Psoas muscle (tissue), 8 donors: ENCODE data around the gene OR6N1. TPM values are rescaled to one million over a fixed set of nuclear protein-coding genes. Genes with fewer than 3 reads are reported as not detected.

ENCODE experiments used
- ATAC-seq, 4 donors: fragments of 200-7000 bp; cut with Tn5 transposase; one replicate each; pipeline ENCODE4 v1.9.1; 2020; ENCODE audit warnings: moderate library complexity in 3 of 4, mild to moderate bottlenecking in 2 of 4
- DNase-seq, 2 donors: peaks; one replicate each; pipeline ENCODE4 v3.0.0-alpha.2; 2020
- H3K27ac ChIP-seq: fragments of 200-600 bp; one replicate; pipeline ENCODE4 v1.8.0; 2022
- H3K27me3 ChIP-seq, 3 donors: fragments of 200-600 bp in 1 of 3; one replicate each; pipeline versions ENCODE4 v1.6.1 to v1.8.0; 2013 to 2022; ENCODE audit warnings: low read length in 2 of 3, mild to moderate bottlenecking in 2 of 3, moderate library complexity in 1 of 3; ENCODE audit not compliant: insufficient read depth in 3 of 3
- H3K36me3 ChIP-seq, 2 donors: fragments of 200-600 bp in 1 of 2; one replicate each; pipeline versions ENCODE4 v1.6.1 to v1.8.0; 2013 to 2022; ENCODE audit warnings: low read depth in 1 of 2, mild to moderate bottlenecking in 1 of 2, moderate library complexity in 1 of 2; ENCODE audit not compliant: insufficient read depth in 1 of 2
- H3K4me1 ChIP-seq: fragments of 200-600 bp; one replicate; pipeline ENCODE4 v1.8.0; 2022
- H3K4me3 ChIP-seq: fragments of 200-600 bp; one replicate; pipeline ENCODE4 v1.8.0; 2022; ENCODE audit warnings: mild to moderate bottlenecking
- H3K9me3 ChIP-seq: fragments of 200-600 bp; one replicate; pipeline ENCODE4 v1.8.0; 2022
- CTCF ChIP-seq: fragments of 200-600 bp; IDR thresholded peaks from one replicate; pipeline ENCODE4 v1.8.0; 2022; ENCODE audit warnings: antibody characterized with exemption
- WGBS, 3 donors: extraction: QIAGEN DNeasy Blood & Tissue Kit; methylation state at CpG; one replicate each; pipeline versions ENCODE4 v1.1.6 to v1.1.7; 2013; 5-methylcytosine and 5-hydroxymethylcytosine counted together
- intact Hi-C, 2 donors: fragments of 100-400 bp; cut with DNase I; formaldehyde crosslinking; loops; one replicate each; pipeline versions ENCODE4 v1.11.0 to v1.14.2; 2022
- polyA plus RNA-seq, 3 donors: library from polyadenylated mRNA; stranded (reverse); fragments of 200-250 nt; gene quantifications; one replicate each; pipeline ENCODE4 v1.2.3, GENCODE V29; 2013
- total RNA-seq, 4 donors: library from RNA; stranded (reverse); fragmentation: NEBNext Ultra II Directional in 2 of 4; extraction: Animal tissue kit (Norgen Biotek cat#: 25700) in 2 of 4; gene quantifications; one replicate each; pipeline versions ENCODE4 v1.2.1 to v1.2.4, GENCODE V29; 2021 to 2023
- donor health status: healthy with polysubstance abuse.
- donor health status: DM: no; HTN: no; CAD: no; lungs with moderate emphysema.
- donor health status: Bipolar disorder and iron deficiency.
- donor health status: healthy.
- donor health status: DM: yes; HTN: yes; CAD: no.
- donor health status: DM: no; HTN: no; CAD: no.
- donor health status: DM: no; HTN: no; CAD: no.
- donor health status: DM: yes; HTN: yes; CAD: no.

OR6N1 gene
- total and polyA plus RNA-seq, 7 donors, result not detected

- no peak within 1 kb of the TSS for H3K4me3 ChIP-seq
- no peaks in the 10 kb centered on the region for H3K9me3 ChIP-seq
- H3K36me3 ChIP-seq, result no peaks in the 10 kb centered on the region
- H3K27ac ChIP-seq, result no peak within 1 kb of the TSS
- no peak for ATAC-seq
- DNase-seq, result no peak
- no peaks in the 10 kb centered on the region for H3K4me1 ChIP-seq
- TF ChIP-seq CTCF, result no peak
- H3K27me3 ChIP-seq, result no peaks in the 10 kb centered on the region
- intact Hi-C loops, result no loop called here
Measured at GRCh38 chr1:158781104-158781503, 9.1 kb upstream of the OR6N1 start, which contains the start of gene OR6N2. Gene OR6N2, minus strand, starts transcription at chr1:158781204. Its CDS starts 3,569 bp downstream, at chr1:158777635.

- no peak for ATAC-seq
- DNase-seq, result no peak
- no peak within 1 kb of the TSS for H3K27ac ChIP-seq
- no peaks in the 10 kb centered on the region for H3K27me3 ChIP-seq
- no peaks in the 10 kb centered on the region for H3K9me3 ChIP-seq
- H3K36me3 ChIP-seq, result no peaks in the 10 kb centered on the region
- intact Hi-C loops, result no loop called here
- WGBS, 3 donors, result 72 to 81% (median 75%) methylated on average over 2 of the region's 2 CpGs
- TF ChIP-seq CTCF, result no peak
- H3K4me3 ChIP-seq, result no peak within 1 kb of the TSS
- no peaks in the 10 kb centered on the region for H3K4me1 ChIP-seq
Measured at GRCh38 chr1:158754420-158754819, 17.6 kb downstream of the OR6N1 start, which contains the start of gene OR6K6. Gene OR6K6, plus strand, starts transcription at chr1:158754720. Its CDS starts 168 bp downstream, at chr1:158754888.

GRCh38 chr1:158752155-158752712 lies 19.8 kb downstream of the OR6N1 start:
- Histone ChIP-seq H3K4me1 (no peaks in the 10 kb centered on the region), H3K9me3 (no peaks in the 10 kb centered on the region), H3K36me3 (no peaks in the 10 kb centered on the region), H3K27me3 (no peaks in the 10 kb centered on the region), H3K27ac (no peak overlapping the region), H3K4me3 (no peak overlapping the region)
- WGBS, 3 donors, result 79 to 92% (median 91%) methylated on average over 9 of the region's 9 CpGs
- intact Hi-C loops, result no loop called here
- DNase-seq (no peak), ATAC-seq (no peak)
- TF ChIP-seq CTCF, result no peak

- H3K27ac ChIP-seq, result no peak overlapping the region
- no peaks in the 10 kb centered on the region for H3K4me1 ChIP-seq
- intact Hi-C loops, result no loop called here
- no peaks in the 10 kb centered on the region for H3K27me3 ChIP-seq
- ATAC-seq (no peak), DNase-seq (no peak)
- no peaks in the 10 kb centered on the region for H3K9me3 ChIP-seq
- TF ChIP-seq CTCF, result no peak
- no peak overlapping the region for H3K4me3 ChIP-seq
- H3K36me3 ChIP-seq, result no peaks in the 10 kb centered on the region
Measured at GRCh38 chr1:158735848-158736247, 36.1 kb downstream of the OR6N1 start.

- Histone ChIP-seq H3K36me3 (no peaks in the 10 kb centered on the region), H3K4me1 (no peaks in the 10 kb centered on the region), H3K4me3 (no peak overlapping the region), H3K9me3 (no peaks in the 10 kb centered on the region), H3K27ac (no peak overlapping the region), H3K27me3 (no peaks in the 10 kb centered on the region)
- intact Hi-C loops, result no loop called here
- TF ChIP-seq CTCF, result no peak
- no peak for DNase-seq
- 64 to 68% (median 67%) methylated on average over 2 of the region's 2 CpGs for WGBS, 3 donors
- no peak for ATAC-seq
Measured at GRCh38 chr1:158732524-158732923, 39.5 kb downstream of the OR6N1 start.
